ENCODE data around the gene ARL13B. TPM values are rescaled to one million over a fixed set of nuclear protein-coding genes. Genes with fewer than 3 reads are reported as not detected.

ARL13B gene
- total and polyA plus RNA-seq, 2 of the 4 experiments (the other 2 are of a cell fraction): 2.7 to 3.0 TPM

- Histone ChIP-seq H3K36me3 (ENCODE audit: control insufficient read depth, insufficient read depth, low read length) (peaks cover 9% of the 10 kb centered on the region), H4K20me1 (ENCODE audit: insufficient read depth, low read length) (no peaks in the 10 kb centered on the region), H2AK9ac (replicated peaks; ENCODE audit: low read depth, low read length, poor library complexity) (no peak overlapping the region), H3K9ac (ENCODE audit: low read depth, low read length) (no peak overlapping the region), H4K91ac (ENCODE audit: insufficient read depth, low read depth, low read length) (no peak overlapping the region), H2AK5ac (ENCODE audit: low read depth, low read length) (no peak overlapping the region), H3K4me3 (ENCODE audit: insufficient read depth, low read depth, low read length) (no peak overlapping the region), H3K56ac (ENCODE audit: extremely low read depth, insufficient read depth, low read length) (no peak overlapping the region), H2BK5ac (ENCODE audit: low read depth, low read length, poor library complexity, severe bottlenecking) (no peak overlapping the region), H3K9me1 (ENCODE audit: insufficient read depth, low read length) (no peaks in the 10 kb centered on the region; the same call in 1 of the 2 replicates), H4K8ac (ENCODE audit: low read depth in 2 of 2, low read length in 2 of 2) (no peak overlapping the region), H3K27ac (ENCODE audit: insufficient read depth, low read length) (no peak overlapping the region), H2BK20ac (ENCODE audit: low read depth, low read length) (no peak overlapping the region), H3K9me3 (ENCODE audit: control insufficient read depth, insufficient read depth, low read length) (no peaks in the 10 kb centered on the region), H3K4me2 (ENCODE audit: low read depth, low read length) (no peak overlapping the region), H2BK120ac (ENCODE audit: low read depth, low read length) (no peak overlapping the region), H3K14ac (replicated peaks; ENCODE audit: low read depth, low read length) (no peak overlapping the region), H3K27me3 (ENCODE audit: control insufficient read depth, insufficient read depth, low read length) (no peaks in the 10 kb centered on the region), H3K79me1 (ENCODE audit: low read depth in 1 of 2, low read length in 2 of 2) (no peaks in the 10 kb centered on the region; a peak in 1 of 4 replicates), H4K5ac (ENCODE audit: low read depth, low read length) (no peak overlapping the region), H3K4ac (ENCODE audit: low read depth, low read length) (no peak overlapping the region), H2BK15ac (ENCODE audit: low read depth, low read length) (no peak overlapping the region), H3K18ac (ENCODE audit: low read depth, low read length) (no peak overlapping the region), H3K23ac (ENCODE audit: low read depth, low read length) (no peak overlapping the region), H2AFZ (replicated peaks; ENCODE audit: low read length, poor library complexity) (no peak overlapping the region), H3K4me1 (ENCODE audit: control insufficient read depth, insufficient read depth, low read length) (no peaks in the 10 kb centered on the region)
- CTCF ChIA-PET: no interaction called here
- in situ Hi-C loops (cut with MboI; ENCODE audit: low sequenced_read_pairs): no loop called here
- no TSS peak for BruUV-seq (replicated peaks)
- ATAC-seq (ENCODE audit: low read depth): no peak
- POLR2A ChIA-PET (ENCODE audit: unreplicated experiment): no interaction called here
- no peak for DNase-seq
- no CpG with 5 or more reads among the region's 1 CpG for WGBS, 2 experiments (ENCODE audit: extremely low coverage in 2 of 2, insufficient read length in 1 of 2)
- intact Hi-C loops (cut with micrococcal nuclease): no loop called here
- dilution Hi-C loops (cut with HindIII; ENCODE audit: low sequenced_read_pairs, unreplicated experiment): no loop called here
- TF ChIP-seq MAZ (IDR thresholded peaks at IDR 0.05; ENCODE audit: borderline replicate concordance, low read depth, low read length) (no peak), USF2 (IDR thresholded peaks at IDR 0.05; ENCODE audit: low read depth, low read length) (no peak), RAD21 (IDR thresholded peaks at IDR 0.05; ENCODE audit: low read length) (no peak), RCOR1 (IDR thresholded peaks at IDR 0.05; ENCODE audit: insufficient replicate concordance, low read length) (no peak), BHLHE40 (IDR thresholded peaks at IDR 0.05; ENCODE audit: low read depth, low read length) (no peak), ELK1 (IDR thresholded peaks at IDR 0.05; ENCODE audit: borderline replicate concordance, low read depth, low read length) (no peak), NFE2L2 (IDR thresholded peaks at IDR 0.05; ENCODE audit: low read depth, low read length) (no peak), FOS (IDR thresholded peaks at IDR 0.05; ENCODE audit: low read depth, low read length) (no peak), SMC3 (IDR thresholded peaks at IDR 0.05; ENCODE audit: low read depth, low read length) (no peak), CEBPB (IDR thresholded peaks at IDR 0.05; ENCODE audit: low read depth, low read length) (no peak), MXI1 (IDR thresholded peaks at IDR 0.05; ENCODE audit: borderline replicate concordance, low read depth, low read length) (no peak), CHD1 (IDR thresholded peaks at IDR 0.05; ENCODE audit: low read depth, low read length) (no peak), CTCF (conservative IDR thresholded peaks at IDR 0.05; ENCODE audit: low read depth, low read length) (no peak), RFX5 (IDR thresholded peaks at IDR 0.05; ENCODE audit: low read depth, low read length) (no peak), MAFK (IDR thresholded peaks at IDR 0.05; ENCODE audit: low read depth, low read length) (no peak), POLR2A (IDR thresholded peaks at IDR 0.05; ENCODE audit: low read depth, low read length) (no peak)
Measured at GRCh38 chr3:94089126-94089525, 109.2 kb downstream of the ARL13B start.

Measured in IMR-90 (cell line).